ENCODE measurements around the gene ATP11A.

The ATP11A gene

DNA sequence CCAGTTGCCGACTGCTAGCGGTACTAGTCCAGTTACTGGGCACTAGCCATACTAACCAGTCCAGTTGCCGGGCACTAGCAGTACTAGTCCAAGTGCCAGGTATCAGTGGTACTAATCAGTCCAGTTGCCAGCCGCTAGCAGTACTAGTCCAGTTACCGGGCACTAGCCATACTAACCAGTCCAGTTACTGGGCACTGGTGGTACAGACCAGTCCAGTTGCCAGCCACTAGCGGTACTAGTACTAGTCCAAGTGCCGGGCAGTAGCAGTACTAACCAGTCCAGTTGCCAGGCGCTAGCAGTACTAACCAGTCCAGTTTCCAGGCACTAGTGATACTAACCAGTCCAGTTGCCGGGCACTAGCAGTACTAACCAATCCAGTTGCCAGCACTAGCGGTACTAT lies 155.0 kb downstream of the ATP11A start:
- Histone ChIP-seq H2AFZ (ENCODE audit: low read depth) (no peak overlapping the region), H3K4me3 (IDR thresholded peaks at IDR 0.05; ENCODE audit: insufficient read depth, low read depth, low read length) (no peak overlapping the region), H3K79me2 (ENCODE audit: insufficient read depth, low read depth) (no peaks in the 10 kb centered on the region), H3K4me2 (no peak overlapping the region), H3K9ac (no peak overlapping the region), H3K36me3 (ENCODE audit: insufficient read depth) (no peaks in the 10 kb centered on the region), H4K20me1 (ENCODE audit: insufficient read depth) (no peaks in the 10 kb centered on the region), H3K4me1 (ENCODE audit: low read depth, poor library complexity, severe bottlenecking) (peaks cover 39% of the 10 kb centered on the region), H3K27ac (no peak overlapping the region), H3K27me3 (ENCODE audit: insufficient read depth, low read depth) (no peaks in the 10 kb centered on the region)
- TF ChIP-seq, protein P1, sequence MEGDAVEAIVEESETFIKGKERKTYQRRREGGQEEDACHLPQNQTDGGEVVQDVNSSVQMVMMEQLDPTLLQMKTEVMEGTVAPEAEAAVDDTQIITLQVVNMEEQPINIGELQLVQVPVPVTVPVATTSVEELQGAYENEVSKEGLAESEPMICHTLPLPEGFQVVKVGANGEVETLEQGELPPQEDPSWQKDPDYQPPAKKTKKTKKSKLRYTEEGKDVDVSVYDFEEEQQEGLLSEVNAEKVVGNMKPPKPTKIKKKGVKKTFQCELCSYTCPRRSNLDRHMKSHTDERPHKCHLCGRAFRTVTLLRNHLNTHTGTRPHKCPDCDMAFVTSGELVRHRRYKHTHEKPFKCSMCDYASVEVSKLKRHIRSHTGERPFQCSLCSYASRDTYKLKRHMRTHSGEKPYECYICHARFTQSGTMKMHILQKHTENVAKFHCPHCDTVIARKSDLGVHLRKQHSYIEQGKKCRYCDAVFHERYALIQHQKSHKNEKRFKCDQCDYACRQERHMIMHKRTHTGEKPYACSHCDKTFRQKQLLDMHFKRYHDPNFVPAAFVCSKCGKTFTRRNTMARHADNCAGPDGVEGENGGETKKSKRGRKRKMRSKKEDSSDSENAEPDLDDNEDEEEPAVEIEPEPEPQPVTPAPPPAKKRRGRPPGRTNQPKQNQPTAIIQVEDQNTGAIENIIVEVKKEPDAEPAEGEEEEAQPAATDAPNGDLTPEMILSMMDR (conservative IDR thresholded peaks at IDR 0.05; ENCODE audit: low read depth, low read length), result no peak

GRCh38 chr13:112845511-112846144 lies 155.8 kb downstream of the ATP11A start:
- Histone ChIP-seq H3K9ac (no peak overlapping the region), H3K36me3 (ENCODE audit: insufficient read depth) (no peaks in the 10 kb centered on the region), H3K27ac (no peak overlapping the region), H3K4me2 (no peak overlapping the region), H3K79me2 (ENCODE audit: insufficient read depth, low read depth) (no peaks in the 10 kb centered on the region), H3K4me1 (ENCODE audit: low read depth, poor library complexity, severe bottlenecking) (peaks cover 47% of the 10 kb centered on the region), H3K27me3 (ENCODE audit: insufficient read depth, low read depth) (no peaks in the 10 kb centered on the region), H2AFZ (ENCODE audit: low read depth) (no peak overlapping the region), H3K4me3 (IDR thresholded peaks at IDR 0.05; ENCODE audit: insufficient read depth, low read depth, low read length) (no peak overlapping the region), H4K20me1 (ENCODE audit: insufficient read depth) (no peaks in the 10 kb centered on the region)
- TF ChIP-seq, protein P1 (conservative IDR thresholded peaks at IDR 0.05; ENCODE audit: low read depth, low read length), result no peak

- no peaks in the 10 kb centered on the region for H3K36me3 ChIP-seq (ENCODE audit: insufficient read depth)
- no peak overlapping the region for H3K9ac ChIP-seq
- no peak overlapping the region for H2AFZ ChIP-seq (ENCODE audit: low read depth)
- H3K27me3 ChIP-seq (ENCODE audit: insufficient read depth, low read depth), result no peaks in the 10 kb centered on the region
- no peaks in the 10 kb centered on the region for H3K79me2 ChIP-seq (ENCODE audit: insufficient read depth, low read depth)
- H3K27ac ChIP-seq, result no peak overlapping the region
- H3K4me2 ChIP-seq, result no peak overlapping the region
- H3K4me3 ChIP-seq (IDR thresholded peaks at IDR 0.05; ENCODE audit: insufficient read depth, low read depth, low read length), result no peak overlapping the region
- TF ChIP-seq, protein P1 (conservative IDR thresholded peaks at IDR 0.05; ENCODE audit: low read depth, low read length), result no peak
- peaks cover 47% of the 10 kb centered on the region for H3K4me1 ChIP-seq (ENCODE audit: low read depth, poor library complexity, severe bottlenecking)
- no peaks in the 10 kb centered on the region for H4K20me1 ChIP-seq (ENCODE audit: insufficient read depth)
Measured at GRCh38 chr13:112846411-112847115, 156.7 kb downstream of the ATP11A start.

GRCh38 chr13:112849500-112849899 lies 159.7 kb downstream of the ATP11A start:
- Histone ChIP-seq H3K9ac (no peak overlapping the region), H3K79me2 (ENCODE audit: insufficient read depth, low read depth) (no peaks in the 10 kb centered on the region), H3K36me3 (ENCODE audit: insufficient read depth) (no peaks in the 10 kb centered on the region), H2AFZ (ENCODE audit: low read depth) (no peak overlapping the region), H3K27me3 (ENCODE audit: insufficient read depth, low read depth) (no peaks in the 10 kb centered on the region), H3K4me2 (peak overlapping the region; percentile 47; the same call in 1 of the 2 replicates), H4K20me1 (ENCODE audit: insufficient read depth) (no peaks in the 10 kb centered on the region), H3K4me1 (ENCODE audit: low read depth, poor library complexity, severe bottlenecking) (peaks cover 38% of the 10 kb centered on the region), H3K4me3 (IDR thresholded peaks at IDR 0.05; ENCODE audit: insufficient read depth, low read depth, low read length) (no peak overlapping the region), H3K27ac (peak overlapping the region; percentile 49; the same call in 1 of the 2 replicates)
- TF ChIP-seq, protein P1 (conservative IDR thresholded peaks at IDR 0.05; ENCODE audit: low read depth, low read length), result no peak
